ENCODE data around the gene SYNJ2BP.

Gene SYNJ2BP

GRCh38 chr14:70391493-70392391 is 25.1 kb downstream of the SYNJ2BP start:
- DNase-seq = no peak

- DNase-seq = no peak
Measured at GRCh38 chr14:70382536-70382935, 34.4 kb downstream of the SYNJ2BP start.

- DNase-seq = no peak
Measured at GRCh38 chr14:70380824-70381223, 36.1 kb downstream of the SYNJ2BP start.

- no peak for DNase-seq
Measured at GRCh38 chr14:70378696-70379095, 38.2 kb downstream of the SYNJ2BP start.
